ENCODE results near the gene CDS1.
"Not testable (repeated sequence)": the region's sequence is repeated elsewhere in the genome, so short reads cannot be mapped to it uniquely, and the experiment has no call there.

The CDS1 gene

GRCh38 chr4:84582988-84583875, at the start of gene CDS1:
Gene CDS1, plus strand, starts transcription at chr4:84583127. Its CDS starts 275 bp downstream, at chr4:84583402.
- DNase-seq = no peak

GRCh38 chr4:84535901-84536300, 47.0 kb upstream of the CDS1 start:
- no peak for DNase-seq

- no peak for DNase-seq
Observed at GRCh38 chr4:84545093-84545492, 37.8 kb upstream of the CDS1 start.

- DNase-seq = no peak
Observed at GRCh38 chr4:84547211-84547610, 35.7 kb upstream of the CDS1 start.

- not testable (repeated sequence) for DNase-seq
Observed at GRCh38 chr4:84549191-84549590, 33.7 kb upstream of the CDS1 start.

- no peak for DNase-seq
Observed at GRCh38 chr4:84562156-84562555, 20.8 kb upstream of the CDS1 start.

GRCh38 chr4:84563002-84563401, 19.9 kb upstream of the CDS1 start:
- no peak for DNase-seq

GRCh38 chr4:84565951-84566350, 17.0 kb upstream of the CDS1 start:
- no peak for DNase-seq

GRCh38 chr4:84568496-84568895, 14.4 kb upstream of the CDS1 start:
- no peak for DNase-seq

- DNase-seq = no peak
Observed at GRCh38 chr4:84569009-84569408, 13.9 kb upstream of the CDS1 start.

GRCh38 chr4:84573385-84574068, 9.4 kb upstream of the CDS1 start:
- DNase-seq = no peak

- no peak for DNase-seq
Observed at GRCh38 chr4:84574069-84574720, 8.7 kb upstream of the CDS1 start.

- DNase-seq = peak; percentile 8
Observed at GRCh38 chr4:84578540-84579402, 4.2 kb upstream of the CDS1 start.

- DNase-seq = no peak
Observed at GRCh38 chr4:84579403-84579776, 3.5 kb upstream of the CDS1 start.

- no peak for DNase-seq
Observed at GRCh38 chr4:84582302-84582987, 482 bp upstream of the CDS1 start.

GRCh38 chr4:84583876-84584380, 1.0 kb downstream of the CDS1 start:
- DNase-seq = no peak

- DNase-seq = no peak
Observed at GRCh38 chr4:84585251-84585650, 2.3 kb downstream of the CDS1 start.

GRCh38 chr4:84594724-84595123, 11.8 kb downstream of the CDS1 start:
- DNase-seq = no peak

- DNase-seq = no peak
Observed at GRCh38 chr4:84596826-84597225, 13.9 kb downstream of the CDS1 start.

GRCh38 chr4:84597450-84597849, 14.5 kb downstream of the CDS1 start:
- no peak for DNase-seq

GRCh38 chr4:84606645-84607044, 23.7 kb downstream of the CDS1 start:
- DNase-seq = no peak

GRCh38 chr4:84611531-84611930, 28.6 kb downstream of the CDS1 start:
- DNase-seq = no peak
